KBM-7 (cell line): Measurements from ENCODE around the gene PKN2.
A peak's percentile ranks its signal among the peaks of the same experiment; 100 is the strongest.
"Not testable (repeated sequence)": the region's sequence is repeated elsewhere in the genome, so short reads cannot be mapped to it uniquely, and the experiment has no call there.

ENCODE experiments used
- DNase-seq: peaks from one replicate; pipeline ENCODE4 v3.0.0-alpha.2; 2015
- in situ Hi-C: fragments of 300-500 bp; cut with MboI; formaldehyde crosslinking; loops from 2 replicates; pipeline ENCODE4 v1.14.3; 2020; ENCODE audit warnings: low sequenced_read_pairs, low pct_unique_long_range_greater_than_20kb, mixed read lengths

Gene PKN2

GRCh38 chr1:88851303-88852063 lies 167.4 kb downstream of the PKN2 start:
- in situ Hi-C loops, result no loop called here
- no peak for DNase-seq

- in situ Hi-C loops, result no loop called here
- DNase-seq, result no peak
These were observed 183.9 kb downstream of the PKN2 start for GRCh38 chr1:88867743-88868521.

DNA sequence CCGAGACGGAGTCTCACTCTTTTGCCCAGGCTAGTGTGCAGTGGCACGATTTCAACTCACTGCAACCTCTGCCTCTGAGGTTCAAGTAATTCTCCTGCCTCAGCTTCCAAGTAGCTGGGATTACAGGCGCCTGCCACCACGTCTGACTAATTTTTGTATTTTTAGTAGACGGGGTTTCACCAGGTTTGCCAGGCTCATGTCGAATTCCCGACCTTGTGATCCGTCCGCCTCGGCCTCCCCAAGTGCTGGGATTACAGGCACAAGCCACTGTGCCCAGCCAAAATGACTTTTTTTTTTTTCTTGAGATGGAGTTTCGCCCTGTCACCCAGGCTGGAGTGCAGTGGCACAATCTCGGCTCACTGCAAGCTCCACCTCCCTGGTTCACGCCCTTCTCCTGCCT lies 185.6 kb downstream of the PKN2 start:
- DNase-seq, in situ Hi-C loops: not testable (repeated sequence)

- in situ Hi-C loops, result no loop called here
- peak; percentile 57 for DNase-seq
These were observed 189.8 kb downstream of the PKN2 start for GRCh38 chr1:88873737-88874349.

DNA sequence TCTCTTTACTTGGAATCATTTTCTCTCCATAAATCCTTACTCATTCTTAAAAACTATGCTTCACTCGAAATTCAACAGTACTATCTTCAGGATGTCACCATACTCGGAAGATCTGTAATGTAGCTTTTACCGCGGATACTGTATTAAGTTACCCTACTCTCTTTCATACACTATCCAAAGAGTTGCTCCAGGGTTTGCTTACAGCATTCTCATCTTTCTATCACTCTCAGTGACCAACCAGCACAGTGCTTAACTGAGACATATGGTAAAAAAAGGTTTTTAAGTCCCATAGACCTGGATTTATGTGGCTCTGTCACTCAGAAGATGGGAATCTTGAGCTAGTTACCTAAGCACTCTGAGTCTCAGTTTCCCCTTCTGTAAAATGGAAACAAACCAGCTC lies 191.5 kb downstream of the PKN2 start:
- DNase-seq, result no peak
- in situ Hi-C loops, result no loop called here

DNA sequence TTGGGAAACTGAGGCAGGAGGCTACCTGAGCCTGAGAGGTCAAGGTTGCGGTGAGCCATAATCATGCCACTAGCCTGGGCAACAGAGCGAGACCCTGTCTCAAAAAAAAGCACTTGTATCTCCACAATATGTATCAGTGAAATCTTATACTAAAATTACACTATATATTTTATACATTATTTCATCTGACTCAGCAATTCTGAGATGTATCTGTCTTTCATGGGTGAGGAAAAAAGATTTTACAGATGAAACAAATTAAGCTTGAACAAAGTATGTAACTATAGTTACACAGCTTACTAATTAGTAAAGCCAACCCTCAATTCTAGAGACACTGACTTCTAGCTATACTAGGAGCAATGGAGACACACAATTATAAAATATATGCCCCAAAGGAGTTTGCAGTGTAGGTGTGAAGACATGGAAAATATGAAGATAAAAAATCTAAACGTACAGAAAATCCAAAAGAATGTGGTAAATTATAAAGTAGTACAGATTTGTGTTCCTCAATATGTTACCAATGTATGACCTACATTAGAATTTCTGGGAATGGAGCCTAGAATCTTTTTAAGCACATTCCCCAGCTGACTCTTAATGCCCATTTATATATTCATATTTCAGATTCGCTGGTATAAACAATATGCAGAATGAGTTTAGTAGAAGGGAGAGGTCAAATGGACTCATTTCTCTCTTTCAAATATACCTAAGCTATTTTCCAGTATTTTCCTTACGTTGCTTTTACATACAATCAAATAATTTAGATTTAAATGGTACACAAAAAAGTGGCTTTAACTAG lies 192.7 kb downstream of the PKN2 start:
- no peak for DNase-seq
- in situ Hi-C loops, result no loop called here

GRCh38 chr1:88877382-88877825 lies 193.3 kb downstream of the PKN2 start:
- in situ Hi-C loops, result no loop called here

GRCh38 chr1:88877911-88878310 lies 193.8 kb downstream of the PKN2 start:
- no peak for DNase-seq
- in situ Hi-C loops, result no loop called here

More at GRCh38 chr1:88877382-88877825, 193.3 kb downstream of the PKN2 start:
- DNase-seq, result peak; percentile 38

DNA sequence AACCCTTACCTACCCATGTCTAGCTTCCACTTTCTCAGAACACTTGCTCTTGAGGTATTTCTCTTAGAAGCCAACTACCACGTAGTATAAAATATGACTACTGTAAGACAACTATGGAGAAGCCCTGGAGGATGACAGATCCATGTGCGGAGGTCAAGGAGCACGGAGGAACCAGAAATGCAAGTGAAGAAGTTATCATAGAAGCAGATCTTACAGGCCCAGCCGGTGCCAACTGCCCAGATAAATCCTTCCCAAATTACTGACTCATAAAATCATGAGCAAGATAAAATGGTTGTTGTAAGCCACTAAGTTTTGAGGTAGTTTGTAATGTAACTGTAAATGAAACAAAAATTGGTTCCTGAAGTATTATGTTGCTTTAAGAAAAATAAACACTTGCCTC lies 194.7 kb downstream of the PKN2 start:
- in situ Hi-C loops, result no loop called here
- DNase-seq, result no peak

DNA sequence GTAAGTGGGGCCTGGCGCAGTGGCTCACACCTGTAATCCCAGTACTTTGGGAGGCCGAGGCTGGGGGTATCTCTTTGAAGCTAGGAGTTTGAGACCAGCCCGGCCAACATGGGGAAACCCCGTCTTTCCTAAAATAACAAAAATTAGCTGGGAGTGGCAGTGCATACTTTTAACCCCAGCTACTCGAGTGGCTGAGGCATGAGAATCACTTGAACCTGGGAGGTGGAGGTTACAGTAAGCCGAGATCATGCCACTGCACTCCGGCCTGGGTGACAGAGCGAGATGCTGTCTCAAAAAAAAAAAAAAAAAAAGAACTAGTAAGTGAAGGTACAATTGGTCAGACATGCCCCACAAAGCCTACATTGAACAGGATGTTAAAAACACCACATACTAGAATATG lies 196.6 kb downstream of the PKN2 start:
- DNase-seq, in situ Hi-C loops: not testable (repeated sequence)

DNA sequence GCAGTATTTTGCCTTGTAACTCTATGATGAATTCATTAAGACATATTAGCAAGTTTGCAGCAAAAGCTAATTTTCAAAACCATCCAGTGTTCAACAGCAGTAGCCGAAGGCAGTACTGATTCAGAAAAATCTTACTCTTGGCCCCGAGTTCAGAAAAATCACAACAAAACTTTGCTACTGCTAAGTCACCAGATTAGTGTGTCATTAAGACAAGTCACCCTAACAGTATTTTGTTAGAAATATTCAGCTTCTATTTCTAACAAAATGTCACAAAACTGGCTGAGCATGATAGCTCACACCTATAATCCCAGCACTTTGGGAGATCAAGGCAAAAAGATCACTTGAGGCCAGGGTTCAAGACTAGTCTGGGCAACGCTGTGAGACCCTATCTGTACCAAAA lies 199.1 kb downstream of the PKN2 start:
- in situ Hi-C loops, result no loop called here
- DNase-seq, result no peak
